Measurements from ENCODE around the gene KCND3.

The KCND3 gene

DNA sequence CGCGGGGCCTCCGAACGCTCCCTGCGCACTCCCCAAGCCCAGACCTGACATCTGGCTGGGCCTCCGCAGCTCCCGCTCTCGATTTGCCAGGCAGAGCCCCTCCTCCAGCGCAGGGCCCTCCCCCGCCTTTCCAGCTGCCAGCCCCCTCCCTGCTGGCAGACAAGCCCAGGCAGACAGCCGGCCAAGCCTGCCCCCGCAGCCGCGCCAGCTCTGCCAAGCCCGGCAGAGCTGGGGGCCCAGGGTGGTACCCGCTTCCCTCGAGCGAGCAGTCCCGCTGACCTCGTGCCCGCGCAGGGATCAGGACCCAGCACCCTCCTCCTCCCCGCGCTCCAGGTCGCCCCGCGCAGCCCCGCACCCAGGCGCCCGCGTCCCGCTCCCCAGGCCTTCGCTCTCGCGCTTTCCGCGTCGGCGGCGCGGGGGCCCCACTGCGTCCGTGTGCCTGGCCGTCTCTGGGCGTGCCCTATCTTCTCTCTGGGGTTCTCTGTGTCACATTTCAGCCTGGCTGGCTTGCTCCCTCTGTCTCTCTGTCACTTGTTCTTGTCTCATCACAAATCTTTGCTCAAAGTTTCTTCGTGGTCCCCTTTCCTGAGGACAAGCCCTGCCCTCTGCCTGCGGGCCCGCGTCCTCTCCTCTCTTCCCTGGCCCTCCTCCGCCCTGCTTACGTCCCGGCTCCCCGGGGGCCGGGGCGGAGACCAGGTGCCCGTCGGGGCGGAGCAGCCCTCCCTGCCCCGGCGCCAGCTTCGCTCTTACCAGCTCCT, 250.9 kb downstream of the KCND3 start:
- Histone ChIP-seq H3K36me3 (ENCODE audit: control insufficient read depth in 2 of 2, insufficient read depth in 1 of 2, low read length in 2 of 2) (no peaks in the 10 kb centered on the region), H3K4me1 (ENCODE audit: control insufficient read depth, insufficient read depth, low read length) (peaks cover 21% of the 10 kb centered on the region), H3K27ac (ENCODE audit: extremely low read depth, low read depth, low read length) (peak overlapping the region; percentile 92), H3K4me3 (ENCODE audit: low read depth, low read length) (peak overlapping the region; percentile 57), H3K9me3 (ENCODE audit: control insufficient read depth, insufficient read depth, low read depth, low read length) (no peaks in the 10 kb centered on the region)
- ChIA-PET CTCF (interaction anchor here (1.2 to 6.0 kb wide), 4 partner anchors 9 to 258 kb away, joined by 9 to 44 read pairs (median 22); no protein-coding TSS in a partner anchor), POLR2A (interaction anchor here (0.6 to 2.3 kb wide), 10 partner anchors 11 to 289 kb away, joined by 3 to 13 read pairs (median 4); partner anchors contain the start of genes ATP5PB, DDX20, RAP1A and WDR77)
- 0 out of 2 replicates have a peak, but pooled peaks have one; percentile 3 for TF ChIP-seq ZNF585B (tag by site-specific recombination; IDR thresholded peaks at IDR 0.05)
- TF ChIP-seq, protein P1, sequence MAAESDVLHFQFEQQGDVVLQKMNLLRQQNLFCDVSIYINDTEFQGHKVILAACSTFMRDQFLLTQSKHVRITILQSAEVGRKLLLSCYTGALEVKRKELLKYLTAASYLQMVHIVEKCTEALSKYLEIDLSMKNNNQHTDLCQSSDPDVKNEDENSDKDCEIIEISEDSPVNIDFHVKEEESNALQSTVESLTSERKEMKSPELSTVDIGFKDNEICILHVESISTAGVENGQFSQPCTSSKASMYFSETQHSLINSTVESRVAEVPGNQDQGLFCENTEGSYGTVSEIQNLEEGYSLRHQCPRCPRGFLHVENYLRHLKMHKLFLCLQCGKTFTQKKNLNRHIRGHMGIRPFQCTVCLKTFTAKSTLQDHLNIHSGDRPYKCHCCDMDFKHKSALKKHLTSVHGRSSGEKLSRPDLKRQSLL (tag by site-specific recombination; IDR thresholded peaks at IDR 0.05) = 0 out of 2 replicates have a peak, but pooled peaks have one; percentile 13
- peak; percentile 80 for TF ChIP-seq KLF1 (tag by site-specific recombination; IDR thresholded peaks at IDR 0.05)
- TF ChIP-seq ZFP69B (tag by site-specific recombination; IDR thresholded peaks at IDR 0.05) = 0 out of 2 replicates have a peak, but pooled peaks have one; percentile 76
- TF ChIP-seq, protein P2, sequence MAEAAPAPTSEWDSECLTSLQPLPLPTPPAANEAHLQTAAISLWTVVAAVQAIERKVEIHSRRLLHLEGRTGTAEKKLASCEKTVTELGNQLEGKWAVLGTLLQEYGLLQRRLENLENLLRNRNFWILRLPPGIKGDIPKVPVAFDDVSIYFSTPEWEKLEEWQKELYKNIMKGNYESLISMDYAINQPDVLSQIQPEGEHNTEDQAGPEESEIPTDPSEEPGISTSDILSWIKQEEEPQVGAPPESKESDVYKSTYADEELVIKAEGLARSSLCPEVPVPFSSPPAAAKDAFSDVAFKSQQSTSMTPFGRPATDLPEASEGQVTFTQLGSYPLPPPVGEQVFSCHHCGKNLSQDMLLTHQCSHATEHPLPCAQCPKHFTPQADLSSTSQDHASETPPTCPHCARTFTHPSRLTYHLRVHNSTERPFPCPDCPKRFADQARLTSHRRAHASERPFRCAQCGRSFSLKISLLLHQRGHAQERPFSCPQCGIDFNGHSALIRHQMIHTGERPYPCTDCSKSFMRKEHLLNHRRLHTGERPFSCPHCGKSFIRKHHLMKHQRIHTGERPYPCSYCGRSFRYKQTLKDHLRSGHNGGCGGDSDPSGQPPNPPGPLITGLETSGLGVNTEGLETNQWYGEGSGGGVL (tag by site-specific recombination; IDR thresholded peaks at IDR 0.05) = peak; percentile 87
- TF ChIP-seq, protein P3, sequence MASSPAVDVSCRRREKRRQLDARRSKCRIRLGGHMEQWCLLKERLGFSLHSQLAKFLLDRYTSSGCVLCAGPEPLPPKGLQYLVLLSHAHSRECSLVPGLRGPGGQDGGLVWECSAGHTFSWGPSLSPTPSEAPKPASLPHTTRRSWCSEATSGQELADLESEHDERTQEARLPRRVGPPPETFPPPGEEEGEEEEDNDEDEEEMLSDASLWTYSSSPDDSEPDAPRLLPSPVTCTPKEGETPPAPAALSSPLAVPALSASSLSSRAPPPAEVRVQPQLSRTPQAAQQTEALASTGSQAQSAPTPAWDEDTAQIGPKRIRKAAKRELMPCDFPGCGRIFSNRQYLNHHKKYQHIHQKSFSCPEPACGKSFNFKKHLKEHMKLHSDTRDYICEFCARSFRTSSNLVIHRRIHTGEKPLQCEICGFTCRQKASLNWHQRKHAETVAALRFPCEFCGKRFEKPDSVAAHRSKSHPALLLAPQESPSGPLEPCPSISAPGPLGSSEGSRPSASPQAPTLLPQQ (tag by site-specific recombination; IDR thresholded peaks at IDR 0.05) = peak; percentile 94
- peak; percentile 84 for TF ChIP-seq KLF10 (tag by site-specific recombination; IDR thresholded peaks at IDR 0.05)
- TF ChIP-seq ZNF830 (tag by site-specific recombination; IDR thresholded peaks at IDR 0.05; ENCODE audit: low read depth) = no peak
- TF ChIP-seq ZNF548 (tag by site-specific recombination; IDR thresholded peaks at IDR 0.05) = no peak
- TF ChIP-seq ZFHX2 (tag by site-specific recombination; conservative IDR thresholded peaks at IDR 0.05) = peak; percentile 93
- TF ChIP-seq, protein P4, sequence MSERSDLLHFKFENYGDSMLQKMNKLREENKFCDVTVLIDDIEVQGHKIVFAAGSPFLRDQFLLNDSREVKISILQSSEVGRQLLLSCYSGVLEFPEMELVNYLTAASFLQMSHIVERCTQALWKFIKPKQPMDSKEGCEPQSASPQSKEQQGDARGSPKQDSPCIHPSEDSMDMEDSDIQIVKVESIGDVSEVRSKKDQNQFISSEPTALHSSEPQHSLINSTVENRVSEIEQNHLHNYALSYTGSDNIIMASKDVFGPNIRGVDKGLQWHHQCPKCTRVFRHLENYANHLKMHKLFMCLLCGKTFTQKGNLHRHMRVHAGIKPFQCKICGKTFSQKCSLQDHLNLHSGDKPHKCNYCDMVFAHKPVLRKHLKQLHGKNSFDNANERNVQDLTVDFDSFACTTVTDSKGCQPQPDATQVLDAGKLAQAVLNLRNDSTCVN (tag by site-specific recombination; optimal IDR thresholded peaks at IDR 0.05) = peak; percentile 93
- no peak for TF ChIP-seq ZNF274 (IDR thresholded peaks at IDR 0.05; ENCODE audit: low read length)
- TF ChIP-seq ZNF274 (tag by site-specific recombination; IDR thresholded peaks at IDR 0.05; ENCODE audit: borderline replicate concordance) = no peak
- TF ChIP-seq, protein P5, sequence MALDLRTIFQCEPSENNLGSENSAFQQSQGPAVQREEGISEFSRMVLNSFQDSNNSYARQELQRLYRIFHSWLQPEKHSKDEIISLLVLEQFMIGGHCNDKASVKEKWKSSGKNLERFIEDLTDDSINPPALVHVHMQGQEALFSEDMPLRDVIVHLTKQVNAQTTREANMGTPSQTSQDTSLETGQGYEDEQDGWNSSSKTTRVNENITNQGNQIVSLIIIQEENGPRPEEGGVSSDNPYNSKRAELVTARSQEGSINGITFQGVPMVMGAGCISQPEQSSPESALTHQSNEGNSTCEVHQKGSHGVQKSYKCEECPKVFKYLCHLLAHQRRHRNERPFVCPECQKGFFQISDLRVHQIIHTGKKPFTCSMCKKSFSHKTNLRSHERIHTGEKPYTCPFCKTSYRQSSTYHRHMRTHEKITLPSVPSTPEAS (tag by site-specific recombination; IDR thresholded peaks at IDR 0.05) = no peak
- TF ChIP-seq ZNF112 (tag by site-specific recombination; IDR thresholded peaks at IDR 0.05) = no peak
- no peak for TF ChIP-seq SALL2 (tag by site-specific recombination; IDR thresholded peaks at IDR 0.05; ENCODE audit: borderline replicate concordance)
- TF ChIP-seq ZNF324 (tag by site-specific recombination; IDR thresholded peaks at IDR 0.05) = 0 out of 2 replicates have a peak, but pooled peaks have one; percentile 48
- peak; percentile 29 for TF ChIP-seq KLF9 (tag by site-specific recombination; IDR thresholded peaks at IDR 0.05; ENCODE audit: low read depth)
- peak; percentile 75 for TF ChIP-seq ZBTB20 (tag by site-specific recombination; IDR thresholded peaks at IDR 0.05)
- TF ChIP-seq ZFP37 (tag by site-specific recombination; IDR thresholded peaks at IDR 0.05) = 0 out of 2 replicates have a peak, but pooled peaks have one; percentile 32
- peak; percentile 11 for TF ChIP-seq GLIS1 (tag by site-specific recombination; IDR thresholded peaks at IDR 0.05)
- no peak for TF ChIP-seq ZNF624 (tag by site-specific recombination; IDR thresholded peaks at IDR 0.05)
- TF ChIP-seq, protein P6, sequence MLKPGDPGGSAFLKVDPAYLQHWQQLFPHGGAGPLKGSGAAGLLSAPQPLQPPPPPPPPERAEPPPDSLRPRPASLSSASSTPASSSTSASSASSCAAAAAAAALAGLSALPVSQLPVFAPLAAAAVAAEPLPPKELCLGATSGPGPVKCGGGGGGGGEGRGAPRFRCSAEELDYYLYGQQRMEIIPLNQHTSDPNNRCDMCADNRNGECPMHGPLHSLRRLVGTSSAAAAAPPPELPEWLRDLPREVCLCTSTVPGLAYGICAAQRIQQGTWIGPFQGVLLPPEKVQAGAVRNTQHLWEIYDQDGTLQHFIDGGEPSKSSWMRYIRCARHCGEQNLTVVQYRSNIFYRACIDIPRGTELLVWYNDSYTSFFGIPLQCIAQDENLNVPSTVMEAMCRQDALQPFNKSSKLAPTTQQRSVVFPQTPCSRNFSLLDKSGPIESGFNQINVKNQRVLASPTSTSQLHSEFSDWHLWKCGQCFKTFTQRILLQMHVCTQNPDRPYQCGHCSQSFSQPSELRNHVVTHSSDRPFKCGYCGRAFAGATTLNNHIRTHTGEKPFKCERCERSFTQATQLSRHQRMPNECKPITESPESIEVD (tag by site-specific recombination; IDR thresholded peaks at IDR 0.05) = no peak
- peak; percentile 80 for TF ChIP-seq ZNF391 (tag by site-specific recombination; IDR thresholded peaks at IDR 0.05; ENCODE audit: borderline replicate concordance, low read depth)
- TF ChIP-seq SP2 (tag by site-specific recombination; IDR thresholded peaks at IDR 0.05) = peak; percentile 76
- TF ChIP-seq ZNF707 (tag by site-specific recombination; IDR thresholded peaks at IDR 0.05) = no peak
- TF ChIP-seq, protein P7, sequence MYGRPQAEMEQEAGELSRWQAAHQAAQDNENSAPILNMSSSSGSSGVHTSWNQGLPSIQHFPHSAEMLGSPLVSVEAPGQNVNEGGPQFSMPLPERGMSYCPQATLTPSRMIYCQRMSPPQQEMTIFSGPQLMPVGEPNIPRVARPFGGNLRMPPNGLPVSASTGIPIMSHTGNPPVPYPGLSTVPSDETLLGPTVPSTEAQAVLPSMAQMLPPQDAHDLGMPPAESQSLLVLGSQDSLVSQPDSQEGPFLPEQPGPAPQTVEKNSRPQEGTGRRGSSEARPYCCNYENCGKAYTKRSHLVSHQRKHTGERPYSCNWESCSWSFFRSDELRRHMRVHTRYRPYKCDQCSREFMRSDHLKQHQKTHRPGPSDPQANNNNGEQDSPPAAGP (tag by site-specific recombination; IDR thresholded peaks at IDR 0.05) = peak; percentile 36
- TF ChIP-seq GLIS2 (tag by site-specific recombination; IDR thresholded peaks at IDR 0.05) = peak; percentile 63; the same call in 1 of the 2 replicates
